ENCODE measurements around the gene PAX2.

DNA sequence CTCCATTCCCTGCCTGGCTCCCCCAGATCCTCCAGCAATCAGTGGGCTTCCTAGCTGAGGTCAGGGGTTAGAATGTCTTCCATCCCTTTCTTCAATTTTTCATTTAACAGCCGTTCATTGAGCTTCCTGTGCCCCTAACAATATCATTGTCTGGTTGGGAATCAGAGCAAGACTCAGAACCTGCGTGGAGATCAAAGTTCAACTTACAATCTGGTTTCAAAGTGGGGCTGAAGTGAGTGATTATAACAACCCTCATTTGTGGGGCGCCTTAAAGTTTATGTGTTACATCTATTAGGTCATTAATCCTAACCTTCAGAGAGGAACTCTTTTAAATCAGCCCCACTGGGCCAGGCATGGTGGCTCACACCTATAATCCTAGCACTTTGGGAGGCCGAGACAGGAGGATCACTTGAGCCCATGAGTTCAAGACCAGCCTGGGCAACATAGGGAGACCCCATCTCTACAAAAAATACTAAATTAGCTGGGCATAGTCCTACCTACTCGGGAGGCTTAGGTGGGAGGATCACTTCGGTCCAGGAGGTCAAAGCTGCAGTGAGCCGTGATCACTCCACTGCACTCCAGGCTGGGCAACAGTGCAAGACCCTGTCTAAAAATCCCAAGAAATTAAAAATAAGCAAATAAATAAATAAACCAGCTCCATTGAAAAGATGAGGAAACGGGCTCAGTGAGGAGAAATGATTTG is 122.0 kb downstream of the PAX2 start:
- TF ChIP-seq CTCF (IDR thresholded peaks at IDR 0.05), result no peak
- TF ChIP-seq POLR2A (IDR thresholded peaks at IDR 0.05), result no peak

Measured in esophagus squamous epithelium (tissue), 4 donors.